Measurements from ENCODE around the gene NUMA1.

The NUMA1 gene

DNA sequence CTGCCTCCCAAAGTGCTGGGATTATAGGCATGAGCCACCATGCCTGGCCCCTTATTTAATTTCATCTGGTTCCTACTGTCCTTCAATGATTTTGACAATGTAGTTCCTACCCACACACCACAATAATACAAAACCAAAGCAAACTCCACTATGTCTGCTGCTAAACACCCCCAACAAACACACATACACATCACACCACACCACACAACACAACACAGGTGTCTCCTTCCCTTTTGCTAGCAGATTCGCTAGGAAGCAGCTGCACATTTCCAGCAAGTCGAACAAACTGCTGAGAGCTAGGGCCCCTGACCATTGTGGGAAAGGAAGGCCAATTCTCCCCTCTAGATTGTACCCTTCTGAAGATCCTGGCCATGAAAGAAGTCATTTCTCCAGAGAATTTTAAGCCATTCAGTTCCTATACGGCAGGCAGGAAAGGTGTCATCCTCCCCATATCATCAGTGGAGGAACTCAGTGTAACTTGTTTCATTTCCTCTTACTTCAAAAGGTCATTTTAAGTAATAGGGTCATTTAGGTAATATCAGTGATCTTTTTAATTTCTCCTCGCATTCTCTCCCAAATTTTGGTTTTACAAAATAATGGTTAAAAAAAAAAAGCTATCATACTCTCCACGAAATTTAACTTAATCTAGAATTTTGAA is 18.5 kb downstream of the NUMA1 start:
- no peak for DNase-seq

- DNase-seq = no peak
These were observed 21.8 kb downstream of the NUMA1 start for GRCh38 chr11:72058416-72059034.

- no peak for DNase-seq
These were observed 31.4 kb downstream of the NUMA1 start for GRCh38 chr11:72048766-72049460.

DNA sequence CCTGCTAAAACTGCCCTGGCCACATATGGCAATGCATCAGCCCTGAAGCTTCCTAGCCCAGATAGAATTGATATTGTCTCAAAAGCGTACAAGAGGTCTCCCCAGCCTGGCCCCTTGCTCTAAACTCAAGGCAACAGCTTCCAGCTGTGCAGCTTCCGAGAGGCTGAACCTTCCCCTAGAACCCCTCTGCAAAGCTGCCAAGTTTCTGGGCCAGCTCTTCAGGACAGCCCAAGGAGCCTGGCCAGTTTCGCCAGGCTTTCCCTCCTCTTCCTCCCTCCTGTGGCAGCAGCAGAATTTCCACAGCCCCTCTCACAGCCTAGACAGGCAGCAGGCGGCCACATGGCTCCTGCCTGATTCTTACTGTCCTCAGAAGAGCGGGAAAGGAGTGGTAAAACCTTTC is 34.5 kb downstream of the NUMA1 start:
- no peak for DNase-seq

GRCh38 chr11:72042064-72042745 is 38.1 kb downstream of the NUMA1 start:
- no peak for DNase-seq

DNA sequence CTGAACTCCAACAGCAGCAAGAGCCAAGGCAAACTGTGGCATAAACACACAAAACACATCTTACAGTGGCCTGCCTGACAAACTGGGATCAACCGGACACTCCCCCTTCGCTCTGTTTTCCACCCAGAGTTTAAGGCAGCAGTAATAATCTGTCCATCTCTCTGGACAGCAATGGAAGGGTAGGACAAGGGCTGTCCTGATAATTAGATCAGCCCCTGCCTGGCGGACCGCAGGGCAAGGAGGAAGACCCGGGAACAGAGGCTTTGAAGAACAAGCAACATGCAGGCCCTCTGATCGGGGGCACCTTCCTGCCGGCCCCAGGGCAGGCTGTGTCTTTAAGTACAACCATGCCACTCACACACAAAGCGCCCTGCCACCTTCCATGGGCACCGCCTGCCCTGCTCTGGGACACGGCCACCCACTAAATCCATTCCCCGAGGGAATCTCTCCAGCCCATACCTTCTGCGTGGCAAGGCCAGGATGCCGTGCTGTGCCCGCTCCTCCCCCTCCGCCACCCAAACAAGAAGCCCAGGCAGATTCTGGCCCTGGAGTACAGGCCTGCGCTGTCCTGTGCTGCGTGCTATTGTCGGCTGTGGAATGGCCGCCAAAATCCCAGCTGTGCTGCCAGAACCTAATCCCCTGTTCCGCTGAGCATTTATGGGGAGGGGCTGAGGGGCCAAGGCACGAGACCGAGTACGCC is 38.8 kb downstream of the NUMA1 start:
- no peak for DNase-seq

DNA sequence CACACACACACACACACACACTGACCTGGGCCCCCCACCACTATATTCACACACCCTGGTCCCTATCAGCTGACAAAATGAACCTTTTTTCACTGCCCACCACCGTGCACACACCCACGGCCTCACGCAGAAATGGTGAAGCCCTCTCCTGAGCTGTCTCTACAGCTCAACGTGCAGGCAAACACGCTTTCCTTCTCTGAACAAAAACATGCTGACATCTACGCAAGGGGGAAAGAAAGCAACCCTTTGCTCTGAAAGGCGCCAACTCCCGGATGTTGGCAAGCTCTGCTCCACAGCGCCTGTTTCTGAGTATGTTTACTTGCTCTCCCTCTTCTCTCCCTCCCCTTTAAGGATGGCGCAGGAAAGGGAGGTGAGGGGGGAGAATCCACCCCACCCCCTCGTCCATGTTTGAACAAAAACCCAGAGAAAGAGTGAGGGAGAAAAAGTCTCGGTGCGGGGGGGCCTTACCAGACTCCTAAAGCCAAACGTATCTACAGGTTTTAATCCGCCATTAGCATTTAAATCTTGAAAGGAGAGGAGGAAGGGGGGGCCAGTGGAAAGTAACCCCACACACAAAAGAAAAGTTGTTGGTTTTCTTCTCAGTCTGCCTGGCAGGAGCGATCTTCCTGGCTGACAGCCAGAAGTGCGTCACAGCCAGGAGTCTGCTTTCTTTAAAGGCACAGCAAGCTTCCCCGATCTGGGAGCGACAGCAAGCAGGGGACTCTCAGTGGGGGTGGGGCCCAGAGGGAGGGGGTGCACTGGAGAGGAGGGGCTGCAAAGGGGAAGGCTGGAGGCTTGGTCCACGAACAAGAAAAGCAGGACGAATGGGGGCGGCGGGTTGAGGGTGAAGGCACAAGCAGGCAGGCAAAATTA is 39.6 kb downstream of the NUMA1 start:
- DNase-seq = no peak

DNA sequence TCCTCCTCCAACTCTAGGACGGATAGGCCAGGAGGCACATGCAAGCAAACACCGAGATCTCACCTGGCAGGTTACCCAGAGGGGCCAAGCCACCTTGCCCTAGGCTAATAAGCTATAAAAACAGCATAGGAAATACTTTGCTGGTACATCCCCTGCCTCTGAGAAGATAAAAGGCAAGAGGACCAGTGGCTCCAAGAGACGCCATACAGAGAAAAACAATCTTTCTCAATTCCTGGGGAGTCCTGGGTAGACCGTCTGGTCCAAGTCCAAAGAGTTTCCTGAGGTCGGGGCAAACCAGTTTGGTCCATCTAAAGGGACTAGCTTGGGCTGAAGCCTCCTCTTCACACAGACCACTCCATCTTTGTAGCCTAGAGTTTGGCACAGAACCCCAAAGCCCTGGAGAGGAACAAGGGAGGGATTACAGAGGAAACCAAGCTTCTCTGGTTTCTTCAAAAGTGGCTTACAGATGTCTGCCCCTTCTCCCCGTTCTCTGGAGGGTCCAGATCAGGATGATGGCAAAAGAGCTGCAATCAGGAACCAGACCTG is 40.4 kb downstream of the NUMA1 start:
- no peak for DNase-seq

GRCh38 chr11:72039031-72039855 is 41.1 kb downstream of the NUMA1 start:
- DNase-seq = no peak

GRCh38 chr11:72038491-72038890 is 41.9 kb downstream of the NUMA1 start:
- DNase-seq = no peak

GRCh38 chr11:72037554-72038311 is 42.6 kb downstream of the NUMA1 start:
- DNase-seq = no peak

DNA sequence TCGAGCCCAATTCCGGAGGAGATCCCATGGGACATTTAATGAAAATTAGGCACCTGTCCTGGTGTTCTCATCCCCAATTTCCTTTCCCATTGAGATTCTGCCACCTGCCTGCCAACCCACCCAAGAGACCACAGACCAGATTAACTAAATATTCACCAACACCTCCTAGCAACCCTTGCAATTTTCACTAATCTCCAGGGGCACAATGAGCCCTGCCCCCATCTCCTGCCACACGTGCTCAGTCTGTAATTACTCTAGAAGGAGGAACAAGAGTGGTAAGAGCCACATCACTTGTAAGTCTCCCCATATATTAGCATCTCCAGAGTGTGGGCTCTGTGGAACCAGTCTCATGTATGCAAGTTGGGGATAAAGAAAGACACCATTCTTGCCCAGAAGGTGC is 43.7 kb downstream of the NUMA1 start:
- no peak for DNase-seq

DNA sequence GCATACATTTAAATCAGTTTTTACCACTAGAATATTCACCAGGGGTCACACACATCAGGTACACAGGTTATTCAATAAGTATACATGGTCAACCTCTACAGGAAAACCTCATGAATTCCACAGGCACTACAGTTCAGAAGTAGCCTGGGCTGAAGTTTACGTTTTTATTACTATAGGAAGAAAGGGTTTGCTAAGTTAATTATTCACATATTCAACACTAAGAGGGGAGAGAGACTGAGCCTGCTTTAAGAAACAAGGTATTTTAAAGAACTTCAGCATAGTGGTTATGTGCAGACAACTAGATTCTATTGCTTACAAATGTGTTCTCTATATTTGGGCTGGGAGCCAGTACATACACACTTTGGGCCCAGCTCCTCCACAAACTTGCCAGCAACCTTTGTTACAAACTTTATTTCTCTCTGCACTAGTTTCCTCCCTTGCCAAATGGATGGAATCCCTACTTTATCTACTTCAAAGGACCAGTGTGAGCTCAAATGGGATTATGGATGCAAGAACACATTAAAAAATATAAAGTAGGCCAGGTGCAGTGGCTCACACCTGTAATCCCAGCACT is 49.8 kb downstream of the NUMA1 start:
- no peak for DNase-seq

DNA sequence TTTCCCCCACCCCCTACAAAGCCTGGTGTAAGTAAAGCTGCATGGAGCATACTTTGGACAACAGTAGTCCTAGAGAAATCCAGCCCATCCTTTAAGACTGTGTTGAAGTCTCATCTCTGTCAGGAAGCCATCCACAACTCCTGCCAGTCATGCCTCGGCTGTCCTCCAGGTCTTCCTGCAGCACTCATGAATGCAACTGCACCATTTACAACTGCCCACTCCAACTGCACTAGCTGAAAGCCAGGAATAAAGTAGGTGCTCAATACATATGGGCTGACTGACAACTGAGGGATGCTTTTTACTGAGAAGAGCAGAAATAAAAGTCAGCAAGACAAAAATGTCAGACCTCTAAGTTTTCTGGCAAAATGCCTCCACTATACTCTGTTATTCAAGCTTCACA is 54.3 kb downstream of the NUMA1 start:
- DNase-seq = no peak

DNA sequence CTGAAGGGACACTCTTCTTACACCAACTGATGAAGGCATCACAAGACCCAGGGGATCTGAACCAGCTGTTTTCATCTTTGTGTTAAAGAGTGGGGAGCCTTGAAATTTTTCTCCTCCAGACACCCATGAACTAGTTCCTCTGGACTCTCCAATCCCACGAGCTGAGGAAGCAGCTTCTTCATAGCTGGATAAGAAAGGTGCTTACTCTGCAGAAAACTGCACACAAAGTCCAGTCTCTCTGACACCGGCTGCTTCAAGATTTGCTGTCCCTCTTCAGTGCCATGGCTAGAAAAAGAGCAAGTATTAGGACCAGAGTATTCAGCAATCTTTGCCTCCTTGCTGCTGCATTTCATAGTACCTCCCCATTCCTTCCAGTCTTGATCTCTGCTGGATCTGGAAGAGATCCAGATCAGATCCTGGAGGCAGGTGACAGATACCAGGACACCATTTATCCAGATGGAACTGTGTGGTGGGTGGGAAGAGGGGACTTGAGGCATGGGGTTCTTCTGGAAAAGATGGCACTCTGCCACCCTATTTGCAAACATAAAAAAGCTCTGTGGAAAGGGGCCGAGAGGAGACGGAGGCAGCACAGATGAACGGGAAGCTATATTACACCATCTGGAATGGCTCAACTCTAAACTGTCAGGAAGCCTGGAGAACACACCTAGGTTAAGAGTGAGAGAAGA is 56.1 kb downstream of the NUMA1 start:
- DNase-seq = no peak

- no peak for DNase-seq
These were observed 57.0 kb downstream of the NUMA1 start for GRCh38 chr11:72023335-72023734.

GRCh38 chr11:72018171-72018570 is 62.2 kb downstream of the NUMA1 start:
- DNase-seq = no peak

DNA sequence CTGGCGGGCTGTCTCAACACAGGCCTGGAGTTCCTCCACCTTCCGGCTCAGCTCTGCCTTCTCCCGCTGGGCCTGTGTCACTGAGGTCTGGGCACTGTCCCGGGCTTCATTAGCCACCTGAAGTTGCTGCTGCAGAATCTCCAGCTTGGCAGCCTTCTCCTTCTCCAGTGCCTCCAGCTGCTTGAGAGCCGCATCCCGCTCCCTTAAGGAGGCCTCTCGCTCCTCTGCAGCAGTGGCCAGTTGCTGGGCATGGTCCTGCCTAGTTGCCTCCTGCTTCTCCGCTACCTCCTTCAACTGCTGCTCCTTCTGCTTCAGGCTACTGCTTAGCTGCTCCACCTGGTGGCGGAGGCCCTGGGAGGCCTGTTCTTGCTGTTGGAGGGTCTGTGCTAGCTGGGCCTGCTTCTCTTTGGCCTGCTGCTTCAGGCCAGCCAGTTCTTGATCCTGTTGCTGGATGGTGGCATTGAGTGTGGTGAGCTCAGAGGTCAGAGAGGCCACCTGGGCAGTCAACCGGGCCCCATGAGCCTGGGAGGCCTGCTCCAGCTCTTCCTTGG is 64.8 kb downstream of the NUMA1 start:
- DNase-seq = no peak

Measured in NK-92 treated with Interleukin-12 subunit alpha and Interleukin-12 subunit beta, amount 100 ng/mL, for 24 hours (cell line).